Neural progenitor cell (in vitro differentiated cells): ENCODE measurements around the gene CDC42SE1. TPM values are rescaled to one million over a fixed set of nuclear protein-coding genes. Genes with fewer than 3 reads are reported as not detected.

Source experiments
- DNase-seq: peaks from one replicate; pipeline ENCODE4 v3.0.0-alpha.2; 2016; ENCODE audit warnings: low spot score
- H2AFZ ChIP-seq: fragments of 200-600 bp; sonication (generic); replicated peaks from 2 replicates; pipeline ENCODE4 v1.6.1; 2016; ENCODE audit warnings: antibody characterized with exemption
- H3F3A ChIP-seq: fragments of 200-600 bp; sonication (generic); 2 replicates; pipeline ENCODE4 v1.6.1; 2016; ENCODE audit warnings: antibody characterized with exemption, low read depth
- H3K27ac ChIP-seq: fragments of 200-600 bp; sonication (generic); 2 replicates; pipeline ENCODE4 v1.5.1; 2016; ENCODE audit warnings: mild to moderate bottlenecking
- H3K27me3 ChIP-seq: fragments of 200-600 bp; sonication (generic); 2 replicates; pipeline ENCODE4 v1.6.1; 2016; ENCODE audit warnings: mild to moderate bottlenecking, moderate library complexity
- H3K36me3 ChIP-seq: fragments of 200-600 bp; sonication (generic); 2 replicates; pipeline ENCODE4 v1.5.1; 2016
- H3K4me1 ChIP-seq: fragments of 200-600 bp; sonication (generic); 2 replicates; pipeline ENCODE4 v1.6.1; 2016; ENCODE audit warnings: mixed run types
- H3K4me2 ChIP-seq: fragments of 200-600 bp; sonication (generic); 2 replicates; pipeline ENCODE4 v1.6.1; 2016
- H3K4me3 ChIP-seq: fragments of 200-600 bp; sonication (generic); 2 replicates; pipeline ENCODE4 v1.5.1; 2016
- H3K79me2 ChIP-seq: fragments of 200-600 bp; sonication (generic); 2 replicates; pipeline ENCODE4 v1.6.1; 2016; ENCODE audit warnings: low read depth
- H3K9ac ChIP-seq: fragments of 200-600 bp; sonication (generic); 2 replicates; pipeline ENCODE4 v1.6.1; 2016
- H3K9me3 ChIP-seq: fragments of 200-600 bp; sonication (generic); 2 replicates; pipeline ENCODE4 v1.5.1; 2016; ENCODE audit warnings: low read depth
- H4K20me1 ChIP-seq: fragments of 200-600 bp; sonication (generic); 2 replicates; pipeline ENCODE4 v1.6.1; 2016; ENCODE audit warnings: low read depth
- H3K27ac Mint-ChIP-seq: 3 replicates; pipeline ENCODE4 v1.8.0; 2021; ENCODE audit warnings: mixed read lengths
- H3K27me3 Mint-ChIP-seq: 2 replicates; pipeline ENCODE4 v1.8.0; 2022; ENCODE audit warnings: low read depth, mild to moderate bottlenecking, inconsistent platforms, moderate library complexity, mixed read lengths; ENCODE audit not compliant: insufficient read depth
- H3K36me3 Mint-ChIP-seq: 3 replicates; pipeline ENCODE4 v1.8.0; 2021; ENCODE audit warnings: mixed read lengths
- H3K4me1 Mint-ChIP-seq: 3 replicates; pipeline ENCODE4 v1.8.0; 2021; ENCODE audit warnings: mixed read lengths
- H3K4me3 Mint-ChIP-seq: 3 replicates; pipeline ENCODE4 v1.8.0; 2021; ENCODE audit warnings: mild to moderate bottlenecking, moderate library complexity, mixed read lengths
- H3K9me3 Mint-ChIP-seq: 3 replicates; pipeline ENCODE4 v1.8.0; 2020; ENCODE audit warnings: mixed read lengths
- EZH2 ChIP-seq: fragments of 200-600 bp; sonication (generic); IDR thresholded peaks from 2 replicates; pipeline ENCODE4 v1.6.1; 2017; ENCODE audit warnings: antibody characterized with exemption, mild to moderate bottlenecking, moderate library complexity
- EZH2phosphoT487 ChIP-seq: fragments of 200-600 bp; sonication (generic); IDR thresholded peaks from 2 replicates; pipeline ENCODE4 v1.6.1; 2017; ENCODE audit warnings: antibody characterized with exemption
- total RNA-seq: library from RNA; depleted of rRNA; stranded (reverse); fragments of >200 nt; gene quantifications from 2 replicates; pipeline ENCODE4 v1.2.3, GENCODE V29; 2015; ENCODE audit warnings: low replicate concordance
- TF ChIP-seq, protein P1 (sequence below): fragments of 200-600 bp; sonication (generic); IDR thresholded peaks from 2 replicates; pipeline ENCODE4 v1.5.1; 2017; ENCODE audit warnings: antibody characterized with exemption, mild to moderate bottlenecking

The CDC42SE1 gene
- total RNA-seq, 1 donor from 2014 or later, result 50.7 TPM

GRCh38 chr1:151061704-151062103 lies 2.3 kb upstream of the CDC42SE1 start:
- no peak overlapping the region for H2AFZ ChIP-seq
- Mint-ChIP-seq H3K36me3 (peaks cover 31% of the 10 kb centered on the region), H3K27ac (no peak overlapping the region), H3K4me3 (peak overlapping the region; percentile 93), H3K4me1 (peaks cover 37% of the 10 kb centered on the region), H3K27me3 (peaks cover 5% of the 10 kb centered on the region), H3K9me3 (no peaks in the 10 kb centered on the region)
- peak overlapping the region; percentile 89 for H3K4me3 ChIP-seq
- H3K79me2 ChIP-seq, result peaks cover 99% of the 10 kb centered on the region
- H3K36me3 ChIP-seq, result no peaks in the 10 kb centered on the region
- H3K9ac ChIP-seq, result peak overlapping the region; percentile 31
- peak overlapping the region; percentile 90 for H3K4me2 ChIP-seq
- TF ChIP-seq, protein P1, sequence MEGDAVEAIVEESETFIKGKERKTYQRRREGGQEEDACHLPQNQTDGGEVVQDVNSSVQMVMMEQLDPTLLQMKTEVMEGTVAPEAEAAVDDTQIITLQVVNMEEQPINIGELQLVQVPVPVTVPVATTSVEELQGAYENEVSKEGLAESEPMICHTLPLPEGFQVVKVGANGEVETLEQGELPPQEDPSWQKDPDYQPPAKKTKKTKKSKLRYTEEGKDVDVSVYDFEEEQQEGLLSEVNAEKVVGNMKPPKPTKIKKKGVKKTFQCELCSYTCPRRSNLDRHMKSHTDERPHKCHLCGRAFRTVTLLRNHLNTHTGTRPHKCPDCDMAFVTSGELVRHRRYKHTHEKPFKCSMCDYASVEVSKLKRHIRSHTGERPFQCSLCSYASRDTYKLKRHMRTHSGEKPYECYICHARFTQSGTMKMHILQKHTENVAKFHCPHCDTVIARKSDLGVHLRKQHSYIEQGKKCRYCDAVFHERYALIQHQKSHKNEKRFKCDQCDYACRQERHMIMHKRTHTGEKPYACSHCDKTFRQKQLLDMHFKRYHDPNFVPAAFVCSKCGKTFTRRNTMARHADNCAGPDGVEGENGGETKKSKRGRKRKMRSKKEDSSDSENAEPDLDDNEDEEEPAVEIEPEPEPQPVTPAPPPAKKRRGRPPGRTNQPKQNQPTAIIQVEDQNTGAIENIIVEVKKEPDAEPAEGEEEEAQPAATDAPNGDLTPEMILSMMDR, result no peak
- TF ChIP-seq EZH2phosphoT487 (no peak), EZH2 (no peak)
- peaks cover 27% of the 10 kb centered on the region for H3F3A ChIP-seq
- no peaks in the 10 kb centered on the region for H3K9me3 ChIP-seq
- no peak overlapping the region for H3K27ac ChIP-seq
- H3K27me3 ChIP-seq, result no peaks in the 10 kb centered on the region
- peaks cover 17% of the 10 kb centered on the region for H3K4me1 ChIP-seq
- no peak for DNase-seq
- peaks cover 30% of the 10 kb centered on the region for H4K20me1 ChIP-seq

GRCh38 chr1:151060657-151061421 lies 1.4 kb upstream of the CDC42SE1 start:
- H3K4me1 Mint-ChIP-seq, result peaks cover 41% of the 10 kb centered on the region
- TF ChIP-seq EZH2phosphoT487 (no peak), EZH2 (no peak)
- TF ChIP-seq, protein P1, result no peak
- Histone ChIP-seq H3K9me3 (no peaks in the 10 kb centered on the region), H3F3A (peaks cover 25% of the 10 kb centered on the region), H3K4me3 (peak overlapping the region; percentile 89), H3K27me3 (no peaks in the 10 kb centered on the region), H4K20me1 (peaks cover 33% of the 10 kb centered on the region), H3K36me3 (no peaks in the 10 kb centered on the region), H3K4me1 (peaks cover 17% of the 10 kb centered on the region), H3K4me2 (peak overlapping the region; percentile 90), H3K9ac (peak overlapping the region; percentile 31), H3K79me2 (peaks cover 99% of the 10 kb centered on the region), H2AFZ (peak overlapping the region; percentile 45), H3K27ac (peak overlapping the region; percentile 76)
- H3K27ac Mint-ChIP-seq, result peak overlapping the region; percentile 92
- peak; percentile 38 for DNase-seq
- H3K36me3 Mint-ChIP-seq, result peaks cover 32% of the 10 kb centered on the region
- H3K27me3 Mint-ChIP-seq, result peaks cover 11% of the 10 kb centered on the region
- peak overlapping the region; percentile 93 for H3K4me3 Mint-ChIP-seq
- H3K9me3 Mint-ChIP-seq, result no peaks in the 10 kb centered on the region

DNA sequence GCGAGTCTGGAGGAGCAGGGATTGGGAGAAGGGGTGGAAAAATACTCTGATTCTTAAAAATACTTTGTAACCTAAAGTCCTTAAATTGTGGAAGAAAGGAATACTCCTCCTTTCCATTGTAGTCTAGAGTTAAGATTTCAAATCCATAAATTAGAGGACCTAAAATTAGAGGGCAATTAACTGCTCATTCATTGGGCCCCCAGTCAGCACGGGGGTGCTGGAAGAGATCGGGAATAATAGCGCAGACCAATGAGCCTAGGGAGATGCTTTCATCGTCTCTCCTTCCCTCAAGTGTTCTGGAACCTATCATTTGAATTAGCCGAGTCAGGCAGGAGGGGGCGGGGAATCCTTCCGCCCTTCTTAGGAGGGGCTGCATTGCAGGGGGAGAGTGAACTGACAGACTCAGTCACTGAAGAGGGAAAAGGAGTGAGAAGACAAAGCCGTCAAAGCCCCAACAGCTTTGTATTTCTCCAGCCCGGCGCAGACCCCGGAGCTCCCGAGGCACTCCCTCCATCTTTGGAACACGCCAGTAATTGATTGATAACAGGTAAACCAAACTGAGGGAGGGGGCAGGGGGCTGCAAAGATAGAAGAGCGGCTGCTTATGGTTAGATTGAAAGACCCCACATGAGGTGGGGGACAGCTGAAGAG lies 710 bp upstream of the CDC42SE1 start, which contains the start of gene MLLT11:
MLLT11 (plus strand) TSS at position 391 of the 650 bp plus-strand sequence. CDS start 6,828 bp downstream, outside the sequence.
- Histone ChIP-seq H3K36me3 (no peaks in the 10 kb centered on the region), H4K20me1 (peaks cover 28% of the 10 kb centered on the region), H3F3A (peaks cover 22% of the 10 kb centered on the region), H3K4me2 (peak within 1 kb of the TSS; percentile 90), H3K27me3 (no peaks in the 10 kb centered on the region), H3K79me2 (peaks cover 94% of the 10 kb centered on the region), H3K9ac (peak within 1 kb of the TSS; percentile 75), H2AFZ (peak within 1 kb of the TSS; percentile 75), H3K4me1 (peaks cover 17% of the 10 kb centered on the region), H3K4me3 (peak within 1 kb of the TSS; percentile 89), H3K9me3 (no peaks in the 10 kb centered on the region), H3K27ac (peak within 1 kb of the TSS; percentile 76)
- no peaks in the 10 kb centered on the region for H3K9me3 Mint-ChIP-seq
- H3K27ac Mint-ChIP-seq, result peak within 1 kb of the TSS; percentile 92
- no peak for TF ChIP-seq EZH2
- TF ChIP-seq, protein P1, result peak; percentile 30
- peaks cover 11% of the 10 kb centered on the region for H3K27me3 Mint-ChIP-seq
- H3K4me3 Mint-ChIP-seq, result peak within 1 kb of the TSS; percentile 93
- DNase-seq, result peak; percentile 94
- peaks cover 32% of the 10 kb centered on the region for H3K36me3 Mint-ChIP-seq
- H3K4me1 Mint-ChIP-seq, result peaks cover 41% of the 10 kb centered on the region
